HepG2 (cell line): ENCODE measurements around the gene EIF4G1. TPM values are rescaled to one million over a fixed set of nuclear protein-coding genes. Genes with fewer than 3 reads are reported as not detected.
A peak's percentile ranks its signal among the peaks of the same experiment; 100 is the strongest.

Source experiments
- AKAP8 ChIP-seq: sonication (generic); formaldehyde crosslinking; IDR thresholded peaks from 2 replicates; pipeline ENCODE4 v1.5.1; 2020; ENCODE audit warnings: mild to moderate bottlenecking, missing genetic modification reagents
- DBP ChIP-seq: sonication (generic); formaldehyde crosslinking; IDR thresholded peaks from 2 replicates; pipeline ENCODE4 v1.4.0; 2020; ENCODE audit warnings: missing genetic modification reagents; ENCODE audit errors: not compliant biosample characterization
- DNMT1 ChIP-seq: sonication (generic); formaldehyde crosslinking; IDR thresholded peaks from 2 replicates; pipeline ENCODE4 v1.5.1; 2020; ENCODE audit warnings: mild to moderate bottlenecking, missing genetic modification reagents
- DR1 ChIP-seq: sonication (generic); formaldehyde crosslinking; IDR thresholded peaks from 2 replicates; pipeline ENCODE4 v1.8.0; 2021; ENCODE audit warnings: mild to moderate bottlenecking, missing genetic modification reagents, inconsistent platforms
- GABPA ChIP-seq, 2 experiments: IDR thresholded peaks; 2 replicates each; pipeline ENCODE4 v1.6.1; 2011 to 2016; ENCODE audit warnings: low read depth in 2 of 2, low read length in 1 of 2, missing biosample characterization in 1 of 2, missing genetic modification characterization in 1 of 2
- HMG20B ChIP-seq: conservative IDR thresholded peaks from 2 replicates; pipeline ENCODE4 v1.6.1; 2016; ENCODE audit warnings: missing genetic modification reagents, missing compliant biosample characterization
- HOXA3 ChIP-seq: sonication (generic); formaldehyde crosslinking; IDR thresholded peaks from 2 replicates; pipeline ENCODE4 v1.5.0; 2020; ENCODE audit warnings: missing genetic modification reagents
- MAFK ChIP-seq, 2 experiments: IDR thresholded peaks in 1 of 2; conservative IDR thresholded peaks in 1 of 2; 2 replicates each; pipeline ENCODE4 v1.6.1; 2011; ENCODE audit warnings: improper control_type of control experiment in 2 of 2, low read length in 2 of 2
- MTERF4 ChIP-seq: sonication (generic); formaldehyde crosslinking; IDR thresholded peaks from 2 replicates; pipeline ENCODE4 v1.8.0; 2023; ENCODE audit warnings: mild to moderate bottlenecking, missing genetic modification reagents
- PAXIP1 ChIP-seq: sonication (generic); formaldehyde crosslinking; conservative IDR thresholded peaks from 2 replicates; pipeline ENCODE4 v1.4.0; 2020; ENCODE audit warnings: mild to moderate bottlenecking, missing genetic modification reagents, moderate library complexity
- POLR2A ChIP-seq, 2 experiments: IDR thresholded peaks; 2 replicates each; pipeline ENCODE4 v1.6.1; 2011; ENCODE audit warnings: low read depth in 2 of 2, low read length in 2 of 2, mild to moderate bottlenecking in 1 of 2, moderate library complexity in 1 of 2; ENCODE audit not compliant: insufficient read depth in 1 of 2
- SALL1 ChIP-seq: sonication (generic); formaldehyde crosslinking; IDR thresholded peaks from 2 replicates; pipeline ENCODE4 v1.8.0; 2022; ENCODE audit warnings: mild to moderate bottlenecking, missing genetic modification reagents
- ZFP90 ChIP-seq: sonication (generic); formaldehyde crosslinking; IDR thresholded peaks from 2 replicates; pipeline ENCODE4 v1.8.0; 2022; ENCODE audit warnings: missing genetic modification reagents, mild to moderate bottlenecking, inconsistent platforms, borderline replicate concordance
- ZFY ChIP-seq: sonication (generic); formaldehyde crosslinking; IDR thresholded peaks from 2 replicates; pipeline ENCODE4 v1.4.0; 2020; ENCODE audit warnings: missing genetic modification reagents
- ZNF720 ChIP-seq: sonication (generic); formaldehyde crosslinking; IDR thresholded peaks from 2 replicates; pipeline ENCODE4 v1.4.0; 2020; ENCODE audit warnings: missing genetic modification reagents
- ZNF749 ChIP-seq: sonication (generic); formaldehyde crosslinking; IDR thresholded peaks from 2 replicates; pipeline ENCODE4 v1.8.0; 2022; ENCODE audit warnings: mild to moderate bottlenecking, missing genetic modification reagents, moderate library complexity, borderline replicate concordance
- polyA plus RNA-seq, 8 experiments: library from polyadenylated mRNA; depleted of rRNA in 3 of 8; stranded (reverse) in 7 of 8; unstranded in 1 of 8; fragments of >200 nt; fragmentation: Illumina TruSeq in 4 of 8; extraction: Trizol in 4 of 8; gene quantifications; 2 replicates each; pipeline versions ENCODE4 v1.2.1 to v1.2.3, GENCODE V29; 2011 to 2016; ENCODE audit warnings: low read depth in 4 of 8, missing spikeins in 1 of 8, mixed read lengths in 1 of 8; ENCODE audit not compliant: insufficient read depth in 1 of 8
- total RNA-seq, 5 experiments: library from RNA; depleted of rRNA; stranded (reverse); fragments of >200 nt; fragmentation: Illumina TruSeq; extraction: Trizol; gene quantifications; 2 replicates each; pipeline ENCODE4 v1.2.3, GENCODE V29; 2016; ENCODE audit warnings: low read depth in 1 of 5
- TF ChIP-seq, protein P1 (sequence below): sonication (generic); formaldehyde crosslinking; conservative IDR thresholded peaks from 2 replicates; pipeline ENCODE4 v1.4.0; 2020; ENCODE audit warnings: missing genetic modification reagents
- TF ChIP-seq, protein P2 (sequence below): IDR thresholded peaks from 2 replicates; pipeline ENCODE4 v1.6.1; 2016
- TF ChIP-seq, protein P3 (sequence below): IDR thresholded peaks from 2 replicates; pipeline ENCODE4 v1.6.1; 2016; ENCODE audit warnings: mild to moderate bottlenecking

The EIF4G1 gene
- total and polyA plus RNA-seq, 2 of the 13 experiments (the other 11 are each of a cell fraction or from before 2014, with no cell fraction given): 208 to 213 TPM

DNA sequence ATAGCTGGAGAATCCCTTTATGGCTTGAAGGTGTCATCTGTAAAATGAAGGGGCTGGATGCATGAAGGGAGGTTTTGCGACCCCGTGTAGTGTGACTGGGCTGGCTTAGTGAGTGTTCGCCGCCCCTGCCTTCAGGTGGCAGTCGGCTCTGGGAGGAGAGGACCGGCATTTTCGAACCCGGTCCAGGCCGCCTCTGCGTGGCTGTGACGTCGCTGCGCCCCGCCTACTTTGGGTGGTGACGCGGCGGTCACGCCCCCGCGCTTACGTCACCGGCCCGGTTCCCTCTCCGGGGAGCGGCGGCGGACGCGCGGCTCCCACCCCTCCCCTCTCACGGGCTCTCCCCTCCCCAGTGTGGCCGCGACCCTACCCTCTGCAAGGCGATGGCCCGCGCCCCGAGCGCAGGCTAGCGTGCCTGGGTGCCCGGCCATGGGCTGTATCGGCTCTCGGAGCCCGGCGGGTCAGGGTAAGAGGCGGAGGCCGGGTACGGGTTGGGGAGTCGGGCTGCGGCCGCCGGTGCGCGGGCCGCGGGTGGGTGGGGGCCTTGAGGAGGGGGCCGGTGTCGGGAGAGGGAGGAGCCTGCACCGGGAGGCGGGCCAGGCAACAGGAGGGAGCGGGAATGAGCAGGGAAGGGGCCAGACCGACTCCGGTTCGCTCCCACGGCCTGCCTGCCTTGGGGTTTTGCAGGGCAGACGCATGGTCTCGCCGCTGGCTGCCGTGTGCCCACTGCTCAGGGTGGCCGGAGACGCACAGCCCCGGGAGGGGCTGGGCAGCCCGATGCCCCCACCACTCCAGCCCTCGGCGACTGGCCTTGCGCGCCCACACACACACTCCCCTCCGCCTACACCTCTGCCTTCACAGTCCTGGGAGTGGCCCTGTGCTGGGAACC, 21.5 kb downstream of the EIF4G1 start (continued):
- TF ChIP-seq, protein P1, sequence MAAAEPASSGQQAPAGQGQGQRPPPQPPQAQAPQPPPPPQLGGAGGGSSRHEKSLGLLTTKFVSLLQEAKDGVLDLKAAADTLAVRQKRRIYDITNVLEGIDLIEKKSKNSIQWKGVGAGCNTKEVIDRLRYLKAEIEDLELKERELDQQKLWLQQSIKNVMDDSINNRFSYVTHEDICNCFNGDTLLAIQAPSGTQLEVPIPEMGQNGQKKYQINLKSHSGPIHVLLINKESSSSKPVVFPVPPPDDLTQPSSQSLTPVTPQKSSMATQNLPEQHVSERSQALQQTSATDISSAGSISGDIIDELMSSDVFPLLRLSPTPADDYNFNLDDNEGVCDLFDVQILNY: 0 out of 2 replicates have a peak, but pooled peaks have one; percentile 40
- TF ChIP-seq ZNF749 (CRISPR knock-in tag): peak; percentile 58
- no peak for TF ChIP-seq DBP (CRISPR knock-in tag)
- TF ChIP-seq, protein P2, sequence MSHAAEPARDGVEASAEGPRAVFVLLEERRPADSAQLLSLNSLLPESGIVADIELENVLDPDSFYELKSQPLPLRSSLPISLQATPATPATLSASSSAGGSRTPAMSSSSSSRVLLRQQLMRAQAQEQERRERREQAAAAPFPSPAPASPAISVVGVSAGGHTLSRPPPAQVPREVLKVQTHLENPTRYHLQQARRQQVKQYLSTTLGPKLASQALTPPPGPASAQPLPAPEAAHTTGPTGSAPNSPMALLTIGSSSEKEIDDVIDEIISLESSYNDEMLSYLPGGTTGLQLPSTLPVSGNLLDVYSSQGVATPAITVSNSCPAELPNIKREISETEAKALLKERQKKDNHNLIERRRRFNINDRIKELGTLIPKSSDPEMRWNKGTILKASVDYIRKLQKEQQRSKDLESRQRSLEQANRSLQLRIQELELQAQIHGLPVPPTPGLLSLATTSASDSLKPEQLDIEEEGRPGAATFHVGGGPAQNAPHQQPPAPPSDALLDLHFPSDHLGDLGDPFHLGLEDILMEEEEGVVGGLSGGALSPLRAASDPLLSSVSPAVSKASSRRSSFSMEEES (CRISPR knock-in tag): no peak
- no peak for TF ChIP-seq ZFP90
- no peak for TF ChIP-seq MAFK (conservative IDR thresholded peaks at IDR 0.05 in 1 of 2, IDR thresholded peaks at IDR 0.05 in 1 of 2; ENCODE audit: low read length in 2 of 2)
- no peak; the same call in 1 of the 2 replicates for TF ChIP-seq PAXIP1 (CRISPR knock-in tag)
- no peak for TF ChIP-seq GABPA (IDR thresholded peaks at IDR 0.05; ENCODE audit: low read depth, low read length)
- TF ChIP-seq GABPA (CRISPR knock-in tag; IDR thresholded peaks at IDR 0.05; ENCODE audit: low read depth): peak; percentile 35; the same call in 1 of the 2 replicates
- TF ChIP-seq, protein P3, sequence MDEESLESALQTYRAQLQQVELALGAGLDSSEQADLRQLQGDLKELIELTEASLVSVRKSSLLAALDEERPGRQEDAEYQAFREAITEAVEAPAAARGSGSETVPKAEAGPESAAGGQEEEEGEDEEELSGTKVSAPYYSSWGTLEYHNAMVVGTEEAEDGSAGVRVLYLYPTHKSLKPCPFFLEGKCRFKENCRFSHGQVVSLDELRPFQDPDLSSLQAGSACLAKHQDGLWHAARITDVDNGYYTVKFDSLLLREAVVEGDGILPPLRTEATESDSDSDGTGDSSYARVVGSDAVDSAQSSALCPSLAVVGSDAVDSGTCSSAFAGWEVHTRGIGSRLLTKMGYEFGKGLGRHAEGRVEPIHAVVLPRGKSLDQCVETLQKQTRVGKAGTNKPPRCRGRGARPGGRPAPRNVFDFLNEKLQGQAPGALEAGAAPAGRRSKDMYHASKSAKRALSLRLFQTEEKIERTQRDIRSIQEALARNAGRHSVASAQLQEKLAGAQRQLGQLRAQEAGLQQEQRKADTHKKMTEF (CRISPR knock-in tag): peak; percentile 83
- peak; percentile 66 for TF ChIP-seq ZFY (CRISPR knock-in tag)
- no peak for TF ChIP-seq DNMT1
- TF ChIP-seq POLR2A (IDR thresholded peaks at IDR 0.05; ENCODE audit: insufficient read depth in 1 of 2, low read depth in 2 of 2, low read length in 2 of 2): peak; percentile 18 to 67; a peak in 3 of 4 replicates
- no peak for TF ChIP-seq DR1 (CRISPR knock-in tag)
- TF ChIP-seq AKAP8 (CRISPR knock-in tag): peak; percentile 98
- no peak for TF ChIP-seq HMG20B (CRISPR knock-in tag)
- 0 out of 2 replicates have a peak, but pooled peaks have one; percentile 60 for TF ChIP-seq MTERF4 (CRISPR knock-in tag)
- TF ChIP-seq SALL1 (CRISPR knock-in tag): peak; percentile 72
- TF ChIP-seq HOXA3: peak; percentile 98
- no peak for TF ChIP-seq ZNF720
